DMS153 (cell line): Measurements from ENCODE around the gene CCDC144A.
"Not testable (repeated sequence)": the region's sequence is repeated elsewhere in the genome, so short reads cannot be mapped to it uniquely, and the experiment has no call there.

ENCODE experiments used
- DNase-seq: peaks from one replicate; lab custom pipeline; 2025; lab: John Stamatoyannopoulos, UW

CCDC144A gene

DNA sequence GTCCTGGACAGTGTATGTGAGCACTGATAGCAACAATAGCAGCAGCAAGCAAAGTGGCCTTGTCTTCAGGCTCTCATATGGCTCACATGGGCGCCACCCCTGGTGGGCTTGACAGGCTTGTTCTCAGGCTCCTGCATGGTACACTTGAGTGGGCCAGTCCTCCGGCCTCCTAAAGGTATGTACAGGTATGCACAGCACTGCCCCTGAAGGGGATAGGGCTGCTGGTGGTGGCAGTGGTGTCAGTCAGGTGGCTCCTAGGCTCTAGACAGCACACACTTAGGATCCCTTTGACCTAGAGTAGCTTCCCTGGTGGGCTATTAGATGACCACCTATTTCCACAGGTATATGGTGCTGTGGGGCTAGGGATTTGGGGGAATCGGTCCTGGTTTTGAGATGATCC, 67.5 kb downstream of the CCDC144A start:
- not testable (repeated sequence) for DNase-seq

DNA sequence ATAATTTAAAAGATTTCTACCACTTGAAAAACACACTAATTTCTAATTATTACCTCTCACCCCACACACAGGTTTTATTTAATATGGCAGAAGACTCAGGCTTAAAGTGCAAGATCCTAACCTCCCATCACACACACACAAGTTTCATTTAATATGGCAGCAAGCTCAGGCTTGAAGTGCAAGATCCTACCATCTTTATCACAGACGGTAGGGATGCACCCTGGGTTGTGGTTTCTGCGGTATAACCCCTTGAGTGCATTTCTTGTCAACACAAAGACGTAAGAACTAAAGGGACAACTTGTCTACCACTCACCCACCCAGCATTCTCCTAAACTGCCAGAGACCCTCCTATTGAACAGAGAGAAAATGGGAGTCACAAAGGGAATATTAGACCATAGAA, 68.1 kb downstream of the CCDC144A start:
- not testable (repeated sequence) for DNase-seq

DNA sequence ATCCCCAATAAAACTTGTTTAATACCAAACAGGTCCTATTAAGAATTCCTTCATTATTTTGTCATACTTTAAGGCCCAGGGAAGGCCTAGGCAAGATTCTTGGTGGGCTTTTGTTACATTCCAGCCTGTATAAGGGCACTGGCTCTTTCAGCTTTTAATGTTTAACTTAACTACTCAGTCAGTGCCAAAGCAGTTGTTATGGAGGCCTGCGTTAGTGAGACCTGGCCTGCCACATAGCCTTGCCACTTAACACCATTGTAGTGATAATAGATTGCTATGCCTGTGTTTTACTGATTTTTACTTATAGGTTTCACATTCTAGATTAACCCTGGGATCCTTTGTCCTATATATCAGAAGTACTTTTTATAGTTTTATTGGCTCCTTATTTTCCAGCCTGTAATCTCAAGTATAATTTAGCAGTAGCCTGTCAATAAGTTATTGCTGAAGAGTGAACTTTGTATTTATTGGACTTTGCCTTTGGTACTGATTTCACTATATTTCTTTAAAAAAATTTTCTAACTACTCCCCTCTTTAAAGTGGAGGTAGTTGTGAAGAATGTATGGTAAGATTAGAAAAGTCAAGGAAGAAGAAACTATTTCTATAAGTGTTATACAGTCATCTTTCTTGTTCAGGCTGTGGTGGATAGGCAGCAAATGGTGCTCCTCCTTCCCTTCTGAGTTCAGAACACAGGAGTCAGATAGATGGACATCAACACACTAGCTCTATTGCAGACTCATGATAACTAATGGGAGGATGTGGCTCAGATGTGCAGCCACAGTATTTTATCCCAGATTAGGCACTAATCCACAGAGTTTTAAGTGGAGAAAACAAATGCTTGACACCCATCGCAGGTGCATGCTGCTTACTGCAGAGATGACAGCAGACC, 78.5 kb downstream of the CCDC144A start:
- DNase-seq: not testable (repeated sequence)

DNA sequence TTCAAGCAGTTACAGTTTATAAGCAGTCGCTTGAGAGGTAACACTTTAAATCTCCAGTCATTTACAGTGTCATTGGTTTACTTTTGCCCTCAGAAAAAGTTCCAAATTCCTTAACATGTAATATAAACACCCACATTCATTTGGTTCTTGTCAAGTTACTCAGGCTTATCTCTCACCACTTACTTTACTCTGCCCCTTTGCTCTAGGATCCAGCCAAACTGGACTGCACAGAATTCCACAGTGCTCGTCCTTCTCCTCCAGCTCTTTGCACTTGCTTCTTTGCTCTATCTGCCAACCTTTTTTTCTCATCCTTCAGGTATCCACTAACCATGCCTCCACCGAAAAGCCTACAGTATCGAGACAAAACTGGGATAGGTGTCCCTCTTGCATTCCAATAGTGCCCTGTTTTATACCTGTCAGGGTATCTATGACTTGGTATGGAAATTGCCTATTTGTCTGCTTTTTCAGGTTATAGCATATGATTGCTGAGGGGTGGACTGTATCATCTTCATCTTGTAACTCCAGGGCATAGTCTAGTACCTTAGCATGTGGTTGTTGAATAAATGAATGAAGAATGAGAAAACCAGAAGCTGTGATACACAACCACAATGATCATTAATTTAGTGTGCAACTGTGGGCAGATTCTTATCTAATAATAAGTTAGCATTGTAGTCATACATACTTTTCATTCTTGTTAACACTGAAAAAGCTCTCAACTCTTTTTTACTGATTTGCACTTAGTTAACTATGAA, 82.5 kb downstream of the CCDC144A start:
- DNase-seq: not testable (repeated sequence)

DNA sequence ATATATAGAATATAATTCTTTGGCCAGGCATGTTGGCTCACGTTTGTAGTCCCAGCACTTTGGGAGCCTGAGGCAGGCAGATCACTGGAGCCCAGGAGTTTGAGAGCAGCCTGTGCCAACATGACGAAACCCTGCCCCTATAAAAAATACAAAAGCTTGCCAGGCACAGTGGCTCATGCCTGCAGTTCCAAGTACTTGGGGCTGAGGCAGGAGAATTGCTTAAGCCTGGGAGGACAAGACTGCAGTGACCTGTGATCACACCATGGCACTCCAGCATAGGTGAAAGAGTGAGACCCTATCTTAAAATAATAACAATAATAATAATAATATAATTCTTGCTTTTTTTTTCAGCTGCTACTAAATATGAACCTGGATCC, 83.1 kb downstream of the CCDC144A start:
- not testable (repeated sequence) for DNase-seq

DNA sequence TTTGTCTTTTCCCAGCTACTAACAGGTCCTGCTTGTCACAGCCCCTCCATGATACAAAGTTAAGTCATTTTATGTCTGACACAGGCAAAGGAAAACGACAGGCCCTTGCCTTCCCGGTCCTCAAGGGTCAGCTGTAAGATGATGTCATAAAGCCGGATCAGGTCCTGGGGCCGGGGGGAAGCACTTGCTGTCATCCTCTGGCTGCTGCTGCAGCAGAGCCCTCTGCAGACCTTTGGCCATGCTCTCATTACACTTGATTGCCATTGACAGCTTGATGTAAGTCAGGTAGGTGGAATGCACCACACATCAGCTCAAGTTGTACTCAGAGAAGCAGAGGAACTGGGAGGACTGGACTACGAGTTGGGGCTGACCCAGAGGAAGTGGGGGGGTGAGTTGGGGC, 97.8 kb downstream of the CCDC144A start:
- not testable (repeated sequence) for DNase-seq

DNA sequence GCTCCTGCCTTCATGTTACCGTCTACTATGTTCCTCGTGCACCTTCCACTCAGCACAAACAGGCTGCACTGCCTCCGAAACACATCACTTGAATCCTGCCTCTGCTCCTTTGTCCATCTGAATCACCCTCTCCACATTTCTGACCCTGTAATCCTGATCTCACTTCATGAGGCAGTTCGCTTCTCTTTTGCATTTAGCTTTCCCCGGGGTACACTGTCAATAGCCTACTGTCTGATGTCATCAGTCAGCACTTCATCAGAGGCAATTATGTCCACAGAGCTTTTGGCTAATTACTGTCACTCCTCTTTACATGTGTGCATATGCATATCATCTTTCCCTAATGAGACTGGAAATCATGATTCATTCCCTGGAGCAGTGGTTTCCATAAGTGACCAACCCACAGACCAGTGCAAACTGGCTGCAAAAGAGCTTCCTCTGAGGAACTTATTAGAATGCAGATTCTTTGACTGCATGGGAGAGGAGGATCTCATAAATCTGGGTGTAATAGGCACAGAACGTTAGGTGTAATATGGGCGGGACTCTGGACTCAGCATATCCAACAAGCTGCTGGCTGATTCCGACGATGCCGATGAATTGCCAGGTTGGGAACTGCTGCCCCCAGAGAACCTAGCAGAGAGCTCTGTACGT, 99.0 kb downstream of the CCDC144A start:
- not testable (repeated sequence) for DNase-seq

DNA sequence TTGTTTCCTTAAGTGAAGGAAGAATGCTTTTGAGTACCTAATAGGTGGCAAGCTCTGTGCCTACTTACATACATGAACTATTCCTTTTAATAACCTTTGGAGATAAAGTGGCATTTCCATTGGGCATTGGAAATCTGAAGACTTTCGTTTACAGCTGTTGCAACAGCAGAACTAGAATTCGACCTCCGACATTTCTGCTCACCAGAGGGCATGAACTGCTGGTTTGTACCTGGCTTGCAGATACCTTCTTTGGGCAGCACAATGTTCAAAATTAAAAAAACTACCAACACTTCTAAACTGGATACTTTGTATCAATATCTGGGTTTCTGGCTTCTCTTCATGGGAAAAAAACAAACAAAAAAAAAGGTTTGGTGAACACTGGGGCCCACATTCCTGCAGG, 99.6 kb downstream of the CCDC144A start:
- DNase-seq: not testable (repeated sequence)

DNA sequence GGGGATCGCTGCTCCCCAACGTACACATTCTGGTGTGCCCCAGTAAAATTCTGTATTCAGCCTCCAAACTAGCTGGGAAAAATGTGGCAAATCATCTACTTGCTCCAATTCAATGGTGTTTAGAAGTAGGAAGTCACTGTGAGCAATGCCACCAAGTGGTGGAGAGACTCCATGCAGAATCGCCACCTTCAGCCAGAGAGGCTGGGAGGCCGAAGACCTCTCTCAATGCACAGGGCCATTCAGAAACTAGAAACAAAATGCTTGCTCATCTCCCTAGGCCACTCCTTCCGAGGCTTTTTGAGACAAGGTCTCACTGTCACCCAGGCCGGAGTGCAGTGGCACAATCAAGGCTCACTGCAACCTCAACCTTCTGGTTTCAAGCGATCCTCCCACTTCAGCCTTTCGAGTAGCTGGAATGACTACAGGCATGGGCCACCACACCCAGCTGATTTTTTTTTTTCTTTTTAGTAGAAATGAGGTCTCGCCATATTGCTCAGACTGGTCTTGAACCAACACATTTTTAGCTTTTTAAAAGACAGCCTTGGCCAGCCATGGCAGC, 100.4 kb downstream of the CCDC144A start:
- DNase-seq: not testable (repeated sequence)

DNA sequence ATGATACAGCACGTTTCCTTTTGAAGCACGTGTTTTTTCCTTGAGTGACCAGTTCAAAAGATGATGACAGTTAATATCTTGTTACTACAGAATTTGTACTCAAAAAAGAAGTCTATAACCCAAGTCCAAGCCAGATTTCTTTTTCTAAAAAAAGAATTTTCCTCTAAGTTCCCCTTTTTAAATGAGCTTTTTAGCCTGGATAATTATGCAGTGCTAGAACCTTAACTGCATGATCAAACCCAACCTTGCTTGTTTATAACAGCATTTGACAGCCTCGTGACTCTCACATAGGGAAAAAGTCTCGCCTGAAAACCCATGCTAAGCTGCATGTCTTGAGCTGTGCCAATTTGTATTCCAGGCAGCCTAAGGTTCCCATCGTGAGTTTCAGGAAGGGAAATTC, 104.2 kb downstream of the CCDC144A start:
- DNase-seq: not testable (repeated sequence)

DNA sequence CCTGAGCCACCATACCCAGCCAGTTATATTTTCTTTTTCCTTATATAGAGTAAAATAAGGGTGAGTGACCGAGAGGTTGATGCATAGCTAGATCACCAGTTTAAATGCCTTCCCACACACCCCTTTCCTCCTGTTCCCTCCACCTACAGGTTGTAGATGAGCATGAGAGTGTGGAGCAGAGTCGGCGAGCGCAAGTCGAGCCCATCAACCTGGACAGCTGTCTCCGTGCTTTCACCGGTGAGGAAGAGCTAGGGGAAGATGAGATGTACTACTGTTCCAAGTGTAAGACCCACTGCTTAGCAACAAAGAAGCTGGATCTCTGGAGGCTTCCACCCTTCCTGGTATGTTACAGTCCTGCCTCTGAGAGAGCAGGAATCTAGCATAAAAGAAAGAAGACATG, 105.9 kb downstream of the CCDC144A start:
- not testable (repeated sequence) for DNase-seq

DNA sequence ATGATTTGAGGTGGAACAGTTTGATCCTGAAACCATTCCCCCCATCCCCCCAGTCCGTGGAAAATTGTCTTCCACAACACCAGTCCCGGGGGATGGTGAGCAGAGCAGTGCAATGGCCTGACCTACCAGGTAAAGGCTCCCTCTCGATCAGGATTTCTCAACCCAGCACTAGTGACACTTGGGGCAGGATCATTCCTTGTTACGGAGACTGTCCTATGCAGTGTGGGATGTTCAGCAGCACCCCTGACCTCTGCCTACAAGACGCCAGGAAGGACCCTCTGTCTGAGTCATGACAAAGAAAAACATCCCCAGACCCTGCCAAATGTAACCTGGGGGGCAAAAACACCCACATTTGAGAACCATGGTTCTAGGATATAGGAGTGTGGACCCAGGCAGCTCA, 114.8 kb downstream of the CCDC144A start:
- DNase-seq: not testable (repeated sequence)

DNA sequence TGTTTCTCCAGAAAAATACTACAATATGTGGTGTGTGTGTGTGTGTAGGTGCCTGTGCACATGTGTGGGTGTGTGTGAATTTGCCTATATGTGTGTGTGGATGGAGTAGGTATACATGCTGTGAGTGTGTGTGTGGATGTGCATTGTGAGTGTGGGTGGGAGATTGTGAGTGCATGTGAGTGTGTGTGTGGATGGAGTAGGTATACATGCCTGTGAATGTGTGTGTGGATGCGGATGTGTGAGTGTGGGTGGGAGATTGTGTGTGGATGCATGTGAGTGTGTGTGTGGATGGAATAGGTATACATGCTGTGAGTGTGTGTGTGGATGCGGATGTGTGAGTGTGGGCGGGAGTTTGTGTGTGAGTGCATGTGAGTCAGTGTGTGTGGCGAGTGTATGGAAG, 116.6 kb downstream of the CCDC144A start:
- DNase-seq: not testable (repeated sequence)

DNA sequence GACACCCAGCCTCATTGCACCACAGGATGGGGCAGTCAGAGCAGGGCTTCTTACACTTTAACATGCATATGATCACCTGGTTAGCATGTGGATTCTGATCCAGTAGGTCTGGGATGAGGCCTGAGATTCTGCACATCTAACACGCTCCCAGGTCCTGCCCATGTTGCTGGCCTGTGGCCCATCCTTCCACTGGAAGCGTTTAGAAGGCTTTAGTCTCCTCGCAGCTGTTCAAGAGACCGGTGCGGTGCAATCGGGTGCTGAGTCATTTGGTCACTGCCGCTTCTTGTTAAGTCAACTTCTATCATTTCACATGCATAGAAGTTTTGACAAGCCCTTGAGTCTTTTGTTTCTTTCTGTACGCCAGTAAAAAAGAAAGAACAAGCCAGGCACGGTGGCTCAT, 117.6 kb downstream of the CCDC144A start:
- DNase-seq: not testable (repeated sequence)

DNA sequence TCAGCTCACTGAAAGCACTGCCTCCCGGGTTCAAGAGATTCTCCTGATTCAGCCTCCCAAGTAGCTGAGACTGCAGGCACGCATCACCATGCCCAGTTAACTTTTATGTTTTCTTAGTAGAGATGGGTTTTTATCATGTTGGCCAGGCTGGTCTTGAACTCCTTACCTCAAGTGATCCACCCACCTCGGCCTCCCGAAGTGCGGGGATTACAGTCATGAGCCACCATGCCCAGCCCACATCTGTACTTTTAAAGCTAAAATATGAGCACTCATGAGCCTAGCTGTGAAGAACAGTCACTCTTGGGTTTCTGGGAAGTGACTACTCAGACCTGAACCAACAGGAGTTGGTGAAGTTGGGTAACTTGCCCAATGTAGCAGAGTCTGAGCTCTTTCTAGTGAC, 120.2 kb downstream of the CCDC144A start:
- not testable (repeated sequence) for DNase-seq

DNA sequence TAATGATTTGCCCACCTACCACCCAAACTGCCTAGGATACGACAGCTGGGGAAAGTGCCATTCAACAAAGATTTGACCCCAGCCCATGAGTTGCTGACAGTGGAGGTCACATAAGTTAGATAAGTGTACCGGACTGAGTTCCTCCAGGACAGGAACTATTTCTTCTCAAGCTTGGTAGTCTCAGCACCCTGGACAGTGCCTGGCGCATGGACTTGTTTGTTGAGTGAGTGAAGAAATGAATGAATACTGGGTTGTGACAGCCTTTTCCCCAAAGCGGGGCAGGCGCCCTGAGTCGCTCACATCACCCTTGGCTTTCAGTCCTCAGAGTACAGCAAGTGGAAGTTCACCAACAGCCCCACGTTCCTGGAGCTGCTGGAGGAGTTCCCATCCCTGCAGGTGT, 122.1 kb downstream of the CCDC144A start:
- DNase-seq: not testable (repeated sequence)

DNA sequence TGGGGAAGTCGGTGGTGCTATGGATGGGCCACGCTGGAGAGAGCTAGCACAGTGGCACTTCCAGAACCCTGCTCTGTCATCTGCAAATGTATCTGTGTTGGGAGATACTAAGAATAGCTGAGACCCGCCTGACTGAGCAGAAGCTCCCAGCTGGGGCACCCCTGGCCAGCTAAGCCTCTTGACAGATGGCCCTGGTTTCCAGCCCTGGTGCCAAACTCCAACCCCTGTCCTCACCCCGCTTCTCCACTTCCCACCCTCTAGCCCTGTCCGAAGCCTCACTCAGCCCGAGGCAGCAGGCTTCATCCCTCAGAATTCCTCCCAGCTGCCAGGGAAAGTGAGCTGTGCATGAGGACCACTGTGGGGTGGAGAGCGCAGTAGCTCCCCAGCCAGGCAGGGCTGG, 124.4 kb downstream of the CCDC144A start:
- no peak for DNase-seq

DNA sequence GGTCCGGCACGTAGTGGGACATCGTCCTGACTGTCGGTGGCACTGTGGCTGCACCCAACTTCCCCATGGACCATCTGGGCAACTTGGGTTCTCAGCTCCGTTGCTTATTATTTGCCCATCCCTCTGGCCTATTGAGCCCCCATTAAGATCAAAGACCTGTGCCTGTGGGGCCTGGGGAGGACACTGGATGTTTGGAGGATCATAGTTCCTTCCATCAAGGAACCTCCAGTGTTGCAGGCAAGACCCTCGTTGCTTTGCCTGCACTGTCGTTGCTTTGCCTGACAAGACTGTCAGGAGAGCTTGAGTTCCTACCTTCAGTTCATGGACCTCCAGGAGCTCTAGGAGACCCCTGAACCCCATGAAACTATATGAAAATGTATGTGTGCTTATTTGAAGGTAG, 127.2 kb downstream of the CCDC144A start:
- no peak for DNase-seq

DNA sequence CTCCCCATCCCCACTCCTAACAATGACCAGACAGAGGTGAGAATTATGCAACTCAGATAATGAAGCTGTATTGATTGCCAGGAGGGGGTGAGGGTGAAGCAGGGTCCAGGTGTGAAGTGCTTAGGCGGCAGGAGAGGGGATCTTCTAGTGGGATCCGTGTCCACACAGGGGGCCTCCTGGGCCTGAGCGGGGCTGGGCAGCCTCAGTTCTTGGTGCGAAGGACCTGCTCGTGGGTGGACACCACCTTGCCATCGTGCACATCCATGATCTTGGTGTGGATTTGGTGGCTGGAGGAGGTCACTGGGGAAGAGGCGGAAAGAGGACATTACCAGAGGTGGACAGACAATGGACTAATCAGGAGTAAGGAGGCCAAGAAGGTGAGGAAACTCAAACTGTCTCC, 127.9 kb downstream of the CCDC144A start:
- not testable (repeated sequence) for DNase-seq

DNA sequence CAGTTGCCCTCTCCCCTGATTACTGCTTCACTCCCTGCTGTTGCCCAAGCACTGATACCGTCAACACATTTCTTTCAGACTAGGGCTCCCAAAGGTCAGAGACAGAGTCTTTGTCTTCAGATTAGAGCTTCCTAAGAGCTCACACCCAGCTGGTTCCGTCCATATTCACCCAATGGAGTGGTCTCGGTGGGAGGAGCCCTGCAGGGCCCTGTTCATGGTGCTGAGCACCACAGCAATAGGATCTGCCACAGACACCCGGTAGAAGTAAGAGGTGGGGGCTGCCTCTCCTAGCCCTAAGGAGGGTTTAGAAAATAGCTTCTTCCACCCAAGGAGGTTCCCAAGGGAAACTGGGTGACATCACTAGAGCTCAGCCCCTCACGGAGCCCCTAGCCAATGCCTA, 128.3 kb downstream of the CCDC144A start:
- DNase-seq: no peak

DNA sequence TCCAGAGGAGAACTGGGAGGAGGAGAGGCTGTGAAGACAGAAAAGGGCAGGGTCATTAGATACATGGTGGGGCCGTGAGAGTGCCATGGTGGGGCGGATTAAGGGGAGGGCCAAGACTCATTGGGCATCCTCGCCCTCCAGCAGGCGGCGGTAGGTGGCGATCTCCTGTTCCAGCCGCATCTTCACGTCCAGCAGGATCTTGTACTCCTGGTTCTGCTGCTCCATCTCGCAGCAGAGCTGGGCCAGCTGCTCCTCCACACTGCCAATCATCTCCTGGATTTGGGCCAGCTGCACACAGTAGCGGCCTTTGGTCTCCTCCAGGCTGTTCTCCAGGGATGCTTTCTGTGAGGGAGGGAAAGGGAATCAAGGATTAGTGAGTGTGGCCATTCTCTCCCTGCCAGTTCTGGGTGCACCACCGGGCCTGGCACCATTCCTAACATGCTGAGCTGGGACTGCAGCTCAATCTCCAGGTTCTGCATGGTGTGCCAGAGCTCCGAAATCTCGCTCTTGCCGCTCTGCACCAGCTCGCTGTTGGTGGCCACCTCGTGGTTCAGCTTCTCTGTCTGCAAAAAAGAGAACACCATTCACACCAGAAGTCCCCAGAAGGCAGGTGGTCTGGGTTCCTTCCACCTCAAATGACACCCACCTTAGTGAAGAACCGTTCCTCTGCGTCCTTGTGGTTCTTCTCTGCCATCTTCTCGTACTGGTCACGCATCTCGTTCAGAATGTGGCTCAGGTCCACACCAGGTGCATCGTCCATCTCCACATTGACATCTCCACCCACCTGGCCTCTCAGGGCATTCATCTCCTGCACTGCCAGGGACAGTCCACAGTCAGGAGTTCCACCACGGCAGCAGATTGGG, 129.0 kb downstream of the CCDC144A start:
- DNase-seq: no peak
